Type B pancreatic cell (in vitro differentiated cells): ENCODE results near the gene HYLS1. TPM values are rescaled to one million over a fixed set of nuclear protein-coding genes. Genes with fewer than 3 reads are reported as not detected.

Experiments used
- DNase-seq: peaks from one replicate; pipeline ENCODE4 v3.0.0; 2021; ENCODE audit warnings: mixed read lengths; ENCODE audit not compliant: unreplicated experiment; ENCODE audit errors: extremely low spot score
- H3K27ac Mint-ChIP-seq: 2 replicates; pipeline ENCODE4 v1.8.0; 2021; ENCODE audit warnings: mild to moderate bottlenecking, mixed read lengths
- H3K27me3 Mint-ChIP-seq: 2 replicates; pipeline ENCODE4 v1.8.0; 2021; ENCODE audit warnings: mixed read lengths
- H3K36me3 Mint-ChIP-seq: 2 replicates; pipeline ENCODE4 v1.8.0; 2021; ENCODE audit warnings: mixed read lengths
- H3K4me1 Mint-ChIP-seq: one replicate; pipeline ENCODE4 v1.8.0; 2021; ENCODE audit warnings: mixed read lengths; ENCODE audit not compliant: unreplicated experiment
- H3K4me3 Mint-ChIP-seq: 2 replicates; pipeline ENCODE4 v1.8.0; 2021; ENCODE audit warnings: mild to moderate bottlenecking, mixed read lengths
- H3K9me3 Mint-ChIP-seq: 2 replicates; pipeline ENCODE4 v1.8.0; 2021; ENCODE audit warnings: mixed read lengths
- CTCF ChIP-seq: fragments of 200-600 bp; sonication (generic); conservative IDR thresholded peaks from 2 replicates; pipeline ENCODE4 v1.5.0; 2021; ENCODE audit warnings: antibody characterized with exemption, mild to moderate bottlenecking
- total RNA-seq: library from RNA; stranded (reverse); gene quantifications from 2 replicates; pipeline ENCODE4 v1.2.1, GENCODE V29; 2021; ENCODE audit warnings: low replicate concordance

The HYLS1 gene
- total RNA-seq, 1 donor from 2014 or later, result 6.5 TPM

GRCh38 chr11:125922156-125922555, 34.7 kb downstream of the HYLS1 start:
- peaks cover 3% of the 10 kb centered on the region for H3K36me3 Mint-ChIP-seq
- no peak for TF ChIP-seq CTCF
- no peaks in the 10 kb centered on the region for H3K9me3 Mint-ChIP-seq
- peaks cover 17% of the 10 kb centered on the region for H3K27me3 Mint-ChIP-seq
- H3K4me3 Mint-ChIP-seq, result no peak overlapping the region
- no peak overlapping the region for H3K27ac Mint-ChIP-seq
- DNase-seq, result no peak
- peaks cover 28% of the 10 kb centered on the region for H3K4me1 Mint-ChIP-seq

- peaks cover 34% of the 10 kb centered on the region for H3K4me1 Mint-ChIP-seq
- H3K36me3 Mint-ChIP-seq, result peaks cover 3% of the 10 kb centered on the region
- DNase-seq, result no peak
- H3K27ac Mint-ChIP-seq, result no peak overlapping the region
- H3K4me3 Mint-ChIP-seq, result no peak overlapping the region
- peaks cover 13% of the 10 kb centered on the region for H3K27me3 Mint-ChIP-seq
- H3K9me3 Mint-ChIP-seq, result no peaks in the 10 kb centered on the region
- peak; percentile 96 for TF ChIP-seq CTCF
Observed at GRCh38 chr11:125923012-125923579, 35.6 kb downstream of the HYLS1 start.

- no peak for TF ChIP-seq CTCF
- Mint-ChIP-seq H3K27ac (no peak overlapping the region), H3K4me1 (peaks cover 34% of the 10 kb centered on the region), H3K9me3 (no peaks in the 10 kb centered on the region), H3K27me3 (peaks cover 11% of the 10 kb centered on the region), H3K36me3 (peaks cover 3% of the 10 kb centered on the region), H3K4me3 (no peak overlapping the region)
- no peak for DNase-seq
Observed at GRCh38 chr11:125923633-125924032, 36.2 kb downstream of the HYLS1 start.

GRCh38 chr11:125924384-125925007, 37.0 kb downstream of the HYLS1 start:
- no peaks in the 10 kb centered on the region for H3K36me3 Mint-ChIP-seq
- peaks cover 8% of the 10 kb centered on the region for H3K27me3 Mint-ChIP-seq
- H3K27ac Mint-ChIP-seq, result no peak overlapping the region
- no peak for DNase-seq
- H3K4me1 Mint-ChIP-seq, result peaks cover 31% of the 10 kb centered on the region
- H3K4me3 Mint-ChIP-seq, result no peak overlapping the region
- no peaks in the 10 kb centered on the region for H3K9me3 Mint-ChIP-seq
- no peak for TF ChIP-seq CTCF

- peaks cover 8% of the 10 kb centered on the region for H3K27me3 Mint-ChIP-seq
- H3K4me3 Mint-ChIP-seq, result no peak overlapping the region
- no peak for DNase-seq
- no peaks in the 10 kb centered on the region for H3K9me3 Mint-ChIP-seq
- no peaks in the 10 kb centered on the region for H3K36me3 Mint-ChIP-seq
- H3K27ac Mint-ChIP-seq, result no peak overlapping the region
- TF ChIP-seq CTCF, result no peak
- H3K4me1 Mint-ChIP-seq, result peaks cover 27% of the 10 kb centered on the region
Observed at GRCh38 chr11:125925247-125925740, 37.8 kb downstream of the HYLS1 start.
